SU-DHL-6 (cell line): ENCODE data around the gene RDH13.

ENCODE experiments used
- H2AFZ ChIP-seq: fragments of 200-600 bp; sonication (generic); 2 replicates; pipeline ENCODE4 v1.6.1; 2014; ENCODE audit warnings: low read depth, mild to moderate bottlenecking, moderate library complexity, mixed read lengths, antibody characterized with exemption, low read length; ENCODE audit not compliant: severe bottlenecking
- H3F3A ChIP-seq: fragments of 200-600 bp; shearing (Covaris generic); 2 replicates; pipeline ENCODE4 v1.6.0; 2016; ENCODE audit warnings: antibody characterized with exemption, mild to moderate bottlenecking; ENCODE audit not compliant: insufficient read depth
- H3K27ac ChIP-seq: fragments of 200-600 bp; sonication (generic); 2 replicates; pipeline ENCODE4 v1.5.1; 2016; ENCODE audit warnings: low read depth, mild to moderate bottlenecking, low read length, moderate library complexity, mixed read lengths
- H3K27me3 ChIP-seq: fragments of 200-600 bp; sonication (generic), shearing (Covaris generic); 2 replicates; pipeline ENCODE4 v1.6.0; 2014; ENCODE audit warnings: mild to moderate bottlenecking, low read length
- H3K36me3 ChIP-seq: fragments of 200-600 bp; sonication (generic); 2 replicates; pipeline ENCODE4 v1.6.1; 2014; ENCODE audit warnings: mild to moderate bottlenecking, low read length, mixed read lengths
- H3K4me2 ChIP-seq: fragments of 300-600, 200-600 bp; shearing (Covaris generic), sonication (generic); 2 replicates; pipeline ENCODE4 v1.6.0; 2014; ENCODE audit warnings: low read length, low read depth, mild to moderate bottlenecking; ENCODE audit not compliant: poor library complexity, severe bottlenecking
- H3K4me3 ChIP-seq: fragments of 200-600 bp; sonication (generic); 2 replicates; pipeline ENCODE4 v1.5.1; 2014; ENCODE audit warnings: antibody characterized with exemption, low read length, mild to moderate bottlenecking, mixed read lengths; ENCODE audit not compliant: insufficient read depth, poor library complexity, severe bottlenecking
- H3K79me2 ChIP-seq: fragments of 200-600 bp; sonication (generic); 2 replicates; pipeline ENCODE4 v1.6.1; 2014; ENCODE audit warnings: mild to moderate bottlenecking, low read length, moderate library complexity; ENCODE audit not compliant: insufficient read depth
- H3K9ac ChIP-seq: fragments of 200-600 bp; sonication (generic); 2 replicates; pipeline ENCODE4 v1.7.0; 2014; ENCODE audit warnings: mild to moderate bottlenecking, low read length
- H3K9me2 ChIP-seq: fragments of 200-600 bp; sonication (generic); replicated peaks from 2 replicates; pipeline ENCODE4 v1.6.1; 2014; ENCODE audit warnings: low read length; ENCODE audit not compliant: insufficient read depth
- H3K9me3 ChIP-seq: fragments of 200-600 bp; sonication (generic); 2 replicates; pipeline ENCODE4 v1.6.1; 2014; ENCODE audit warnings: low read length, mixed read lengths; ENCODE audit not compliant: insufficient read depth
- H4K20me1 ChIP-seq: fragments of 200-600 bp; sonication (generic); 2 replicates; pipeline ENCODE4 v1.6.1; 2014; ENCODE audit warnings: low read depth, mild to moderate bottlenecking, antibody characterized with exemption, low read length, moderate library complexity, mixed read lengths
- EZH2phosphoT487 ChIP-seq: fragments of 200-600 bp; sonication (generic), shearing (Covaris generic); conservative IDR thresholded peaks from 2 replicates; pipeline ENCODE4 v1.6.1; 2018; ENCODE audit warnings: mild to moderate bottlenecking, antibody characterized with exemption, low read length, moderate library complexity, mixed read lengths
- TF ChIP-seq, protein P1 (sequence below): fragments of 200-600 bp; sonication (generic); IDR thresholded peaks from one replicate; pipeline ENCODE4 v1.5.1; 2017; ENCODE audit warnings: antibody characterized with exemption, mild to moderate bottlenecking, low read length, moderate library complexity; ENCODE audit not compliant: insufficient read depth, poor library complexity, severe bottlenecking

RDH13 gene

DNA sequence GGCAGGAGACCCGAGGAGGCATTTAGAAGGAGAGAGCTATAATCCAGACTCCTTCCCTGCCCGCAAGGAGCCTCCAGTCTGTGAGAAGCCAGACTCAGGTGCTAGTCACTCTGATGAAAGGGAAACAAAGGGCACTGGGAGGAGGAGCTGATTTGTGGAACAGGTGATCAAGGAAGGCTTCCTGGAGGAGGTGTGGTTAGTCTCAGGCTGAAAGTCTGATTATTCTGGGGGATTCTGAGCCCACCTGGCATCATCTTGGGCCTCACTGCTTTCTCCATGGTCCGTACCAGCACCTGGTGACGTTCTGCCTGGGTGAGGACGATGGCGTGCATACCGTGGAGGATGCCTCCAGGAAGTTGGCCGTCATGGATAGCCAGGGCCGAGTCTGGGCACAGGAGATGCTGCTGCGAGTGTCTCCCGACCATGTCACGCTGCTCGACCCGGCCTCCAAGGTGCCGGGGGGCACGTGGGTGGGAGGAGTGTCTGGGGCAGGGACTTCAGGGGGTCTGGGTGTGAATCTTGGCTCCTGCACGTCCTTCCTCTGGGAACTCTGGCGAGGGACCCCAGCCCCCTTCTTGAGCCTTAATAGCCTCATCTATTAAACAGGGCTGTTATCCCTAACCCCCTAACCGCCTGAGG, 16.6 kb upstream of the RDH13 start:
- Histone ChIP-seq H3K4me3 (no peak overlapping the region), H3K4me2 (no peak overlapping the region), H3K36me3 (no peaks in the 10 kb centered on the region), H4K20me1 (no peaks in the 10 kb centered on the region), H3K27me3 (no peaks in the 10 kb centered on the region), H3K9me3 (no peaks in the 10 kb centered on the region), H3F3A (no peaks in the 10 kb centered on the region), H2AFZ (no peak overlapping the region), H3K9me2 (no peaks in the 10 kb centered on the region), H3K9ac (no peak overlapping the region), H3K79me2 (no peaks in the 10 kb centered on the region), H3K27ac (no peak overlapping the region)
- TF ChIP-seq, protein P1, sequence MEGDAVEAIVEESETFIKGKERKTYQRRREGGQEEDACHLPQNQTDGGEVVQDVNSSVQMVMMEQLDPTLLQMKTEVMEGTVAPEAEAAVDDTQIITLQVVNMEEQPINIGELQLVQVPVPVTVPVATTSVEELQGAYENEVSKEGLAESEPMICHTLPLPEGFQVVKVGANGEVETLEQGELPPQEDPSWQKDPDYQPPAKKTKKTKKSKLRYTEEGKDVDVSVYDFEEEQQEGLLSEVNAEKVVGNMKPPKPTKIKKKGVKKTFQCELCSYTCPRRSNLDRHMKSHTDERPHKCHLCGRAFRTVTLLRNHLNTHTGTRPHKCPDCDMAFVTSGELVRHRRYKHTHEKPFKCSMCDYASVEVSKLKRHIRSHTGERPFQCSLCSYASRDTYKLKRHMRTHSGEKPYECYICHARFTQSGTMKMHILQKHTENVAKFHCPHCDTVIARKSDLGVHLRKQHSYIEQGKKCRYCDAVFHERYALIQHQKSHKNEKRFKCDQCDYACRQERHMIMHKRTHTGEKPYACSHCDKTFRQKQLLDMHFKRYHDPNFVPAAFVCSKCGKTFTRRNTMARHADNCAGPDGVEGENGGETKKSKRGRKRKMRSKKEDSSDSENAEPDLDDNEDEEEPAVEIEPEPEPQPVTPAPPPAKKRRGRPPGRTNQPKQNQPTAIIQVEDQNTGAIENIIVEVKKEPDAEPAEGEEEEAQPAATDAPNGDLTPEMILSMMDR: no peak

DNA sequence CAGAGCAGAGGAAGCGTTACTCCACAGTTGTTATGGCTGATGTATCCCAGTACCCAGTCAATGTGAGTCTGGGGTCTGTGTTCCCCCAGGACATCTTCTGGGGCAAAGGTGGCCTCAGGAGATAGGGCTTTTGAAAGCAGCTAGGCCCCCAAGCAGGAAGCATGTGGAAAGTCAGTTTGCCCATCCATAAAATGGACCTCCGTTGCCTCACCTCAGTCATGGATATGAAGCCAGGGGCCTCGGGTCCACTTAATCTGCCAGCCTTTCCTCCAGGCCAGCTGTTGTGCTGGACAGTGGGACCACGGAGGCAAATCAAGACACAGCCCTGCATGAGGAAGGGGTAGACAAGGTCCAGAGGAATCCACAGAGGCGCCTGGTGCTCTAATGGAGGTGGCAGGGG, 16.0 kb upstream of the RDH13 start:
- H3K9ac ChIP-seq: no peak overlapping the region
- no peaks in the 10 kb centered on the region for H3K9me2 ChIP-seq
- H3K4me3 ChIP-seq: no peak overlapping the region
- H3F3A ChIP-seq: no peaks in the 10 kb centered on the region
- no peaks in the 10 kb centered on the region for H3K79me2 ChIP-seq
- no peaks in the 10 kb centered on the region for H3K9me3 ChIP-seq
- no peaks in the 10 kb centered on the region for H3K36me3 ChIP-seq
- no peaks in the 10 kb centered on the region for H4K20me1 ChIP-seq
- H3K27ac ChIP-seq: no peak overlapping the region
- no peaks in the 10 kb centered on the region for H3K27me3 ChIP-seq
- H2AFZ ChIP-seq: no peak overlapping the region
- H3K4me2 ChIP-seq: no peak overlapping the region
- no peak for TF ChIP-seq EZH2phosphoT487
- TF ChIP-seq, protein P1: no peak

DNA sequence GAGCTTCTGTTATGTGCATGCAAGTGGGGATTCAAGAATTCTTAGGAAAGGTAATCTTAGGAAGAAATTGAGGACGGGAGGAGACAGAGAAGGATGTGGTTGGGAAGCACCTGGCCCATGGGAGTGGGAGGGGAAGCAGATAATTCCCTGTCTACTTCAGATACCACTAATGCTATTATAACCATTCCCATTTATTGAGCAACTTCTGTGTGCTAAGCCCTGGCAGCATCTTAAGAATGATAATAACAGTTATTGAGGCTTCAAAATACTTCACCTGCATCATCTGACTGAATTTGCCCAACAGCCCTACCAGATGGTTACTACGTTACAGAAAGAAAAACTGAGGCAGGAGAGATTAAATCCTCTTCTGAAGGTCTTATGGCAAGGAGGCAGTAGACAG, 14.2 kb upstream of the RDH13 start:
- TF ChIP-seq, protein P1: no peak
- no peak for TF ChIP-seq EZH2phosphoT487
- no peaks in the 10 kb centered on the region for H4K20me1 ChIP-seq
- H3K4me2 ChIP-seq: no peak overlapping the region
- no peaks in the 10 kb centered on the region for H3K9me3 ChIP-seq
- H3K79me2 ChIP-seq: no peaks in the 10 kb centered on the region
- no peak overlapping the region for H3K9ac ChIP-seq
- no peak overlapping the region for H3K27ac ChIP-seq
- H3K36me3 ChIP-seq: no peaks in the 10 kb centered on the region
- H2AFZ ChIP-seq: no peak overlapping the region
- no peaks in the 10 kb centered on the region for H3K9me2 ChIP-seq
- H3F3A ChIP-seq: no peaks in the 10 kb centered on the region
- no peak overlapping the region for H3K4me3 ChIP-seq
- H3K27me3 ChIP-seq: no peaks in the 10 kb centered on the region
